Body of pancreas (tissue), 4 donors: ENCODE results near the gene RHOXF2B. TPM values are rescaled to one million over a fixed set of nuclear protein-coding genes. Genes with fewer than 3 reads are reported as not detected.
"Not testable (repeated sequence)": the region's sequence is repeated elsewhere in the genome, so short reads cannot be mapped to it uniquely, and the experiment has no call there.

ENCODE experiments used
- ATAC-seq: fragments of 150-250 bp; one replicate; pipeline ENCODE4 v1.9.1; 2016
- DNase-seq, 4 donors: peaks; one replicate each; pipeline ENCODE4 v3.0.0-alpha.2; 2019
- H3K27ac ChIP-seq, 4 donors: fragments of 200-600 bp; sonication (generic); 1 replicate in 3 of 4; 2 replicates in 1 of 4; pipeline versions ENCODE4 v1.5.1 to v1.6.1; 2016 to 2019; ENCODE audit warnings: mild to moderate bottlenecking in 1 of 4, mixed read lengths in 1 of 4, moderate library complexity in 1 of 4
- H3K27me3 ChIP-seq, 2 donors: fragments of 200-600 bp; sonication (generic); one replicate each; pipeline ENCODE4 v1.6.0; 2016; ENCODE audit warnings: mild to moderate bottlenecking in 1 of 2
- H3K36me3 ChIP-seq, 2 donors: fragments of 200-600 bp; sonication (generic); replicated peaks in 1 of 2; 2 replicates each; pipeline ENCODE4 v1.5.1; 2016; ENCODE audit warnings: low read depth in 2 of 2; ENCODE audit not compliant: insufficient read depth in 1 of 2
- H3K4me1 ChIP-seq: fragments of 200-600 bp; sonication (generic); one replicate; pipeline ENCODE4 v1.6.0; 2016
- H3K4me3 ChIP-seq, 2 donors: fragments of 200-600 bp; sonication (generic); 1 replicate in 1 of 2; 2 replicates in 1 of 2; pipeline ENCODE4 v1.5.1; 2016 to 2019
- H3K9me3 ChIP-seq, 3 donors: fragments of 200-600 bp; sonication (generic); 1 replicate in 2 of 3; 2 replicates in 1 of 3; pipeline ENCODE4 v1.5.1; 2016
- CTCF ChIP-seq, 7 experiments: fragments of 450-650 bp in 4 of 7; fragments of 200-600 bp in 3 of 7; sonication (generic) in 3 of 7; IDR thresholded peaks; one replicate each; pipeline ENCODE4 v1.5.1; 2016 to 2019; ENCODE audit warnings: antibody characterized with exemption in 7 of 7
- POLR2A ChIP-seq, 3 donors: fragments of 450-650 bp; IDR thresholded peaks; one replicate each; pipeline ENCODE4 v1.6.1; 2016; ENCODE audit warnings: antibody characterized with exemption in 3 of 3, mild to moderate bottlenecking in 2 of 3
- WGBS, 2 donors: methylation state at CpG; one replicate each; pipeline ENCODE4 v1.1.5; 2017; 5-methylcytosine and 5-hydroxymethylcytosine counted together
- intact Hi-C: fragments of 100-400 bp; cut with DNase I; formaldehyde crosslinking; loops from one replicate; pipeline ENCODE4 v1.15.1; 2023
- total RNA-seq, 2 donors: library from RNA; depleted of rRNA; stranded (reverse); fragments of >200 nt; gene quantifications; one replicate each; pipeline ENCODE4 v1.1.0, GENCODE V29; 2016

The RHOXF2B gene
- total RNA-seq, 2 donors from 2014 or later, result not detected

- ATAC-seq, H3K4me3 ChIP-seq, DNase-seq, H3K9me3 ChIP-seq, H3K27me3 ChIP-seq, H3K36me3 ChIP-seq, H3K4me1 ChIP-seq, intact Hi-C loops, H3K27ac ChIP-seq: not testable (repeated sequence)
- WGBS, 2 donors, result no CpG with 5 or more reads among the region's 6 CpGs
These were observed 37.3 kb downstream of the RHOXF2B start for GRCh38 chrX:120040176-120040575.

- DNase-seq, intact Hi-C loops, H3K4me1 ChIP-seq, H3K36me3 ChIP-seq, H3K4me3 ChIP-seq, H3K27ac ChIP-seq, H3K27me3 ChIP-seq, ATAC-seq, H3K9me3 ChIP-seq: not testable (repeated sequence)
- no CpG with 5 or more reads among the region's 8 CpGs for WGBS, 2 donors
These were observed 38.3 kb downstream of the RHOXF2B start for GRCh38 chrX:120039087-120039733.

- no peak overlapping the region for H3K4me3 ChIP-seq
- H3K9me3 ChIP-seq, result no peaks in the 10 kb centered on the region
- intact Hi-C loops, result no loop called here
- TF ChIP-seq CTCF (IDR thresholded peaks at IDR 0.05) (no peak), POLR2A (IDR thresholded peaks at IDR 0.05) (no peak)
- H3K27me3 ChIP-seq, result no peaks in the 10 kb centered on the region
- no peaks in the 10 kb centered on the region for H3K4me1 ChIP-seq
- ATAC-seq, result no peak
- no peak for DNase-seq
- WGBS, 2 donors, result 93 to 100% methylated on average over 1 of the region's 1 CpG
- H3K36me3 ChIP-seq, result no peaks in the 10 kb centered on the region
- H3K27ac ChIP-seq, result no peak overlapping the region
These were observed 40.8 kb downstream of the RHOXF2B start for GRCh38 chrX:120036704-120037103.

- H3K27ac ChIP-seq, H3K4me1 ChIP-seq, H3K27me3 ChIP-seq, H3K9me3 ChIP-seq, H3K36me3 ChIP-seq, intact Hi-C loops, H3K4me3 ChIP-seq, ATAC-seq: not testable (repeated sequence)
- DNase-seq, result peak in 2 of 4 donors; percentile 20 to 23
- WGBS, 2 donors, result 64 to 67% methylated on average over 3 to 9 of the region's 9 CpGs
These were observed 41.8 kb downstream of the RHOXF2B start for GRCh38 chrX:120035522-120036309.

- H3K4me1 ChIP-seq, result no peaks in the 10 kb centered on the region
- H3K27me3 ChIP-seq, result no peaks in the 10 kb centered on the region
- no peak for ATAC-seq
- intact Hi-C loops, result no loop called here
- 4 to 21% methylated on average over 3 of the region's 3 CpGs for WGBS, 2 donors
- no peak overlapping the region for H3K4me3 ChIP-seq
- no peak for TF ChIP-seq POLR2A (IDR thresholded peaks at IDR 0.05)
- TF ChIP-seq CTCF (IDR thresholded peaks at IDR 0.05), result no peak
- no peaks in the 10 kb centered on the region for H3K36me3 ChIP-seq
- H3K9me3 ChIP-seq, result no peaks in the 10 kb centered on the region
- H3K27ac ChIP-seq, result no peak overlapping the region
- no peak for DNase-seq
These were observed 48.1 kb downstream of the RHOXF2B start for GRCh38 chrX:120029354-120029753.

GRCh38 chrX:120023259-120023658, 54.2 kb downstream of the RHOXF2B start:
- H3K9me3 ChIP-seq, result no peaks in the 10 kb centered on the region
- TF ChIP-seq CTCF (IDR thresholded peaks at IDR 0.05), result no peak
- TF ChIP-seq POLR2A (IDR thresholded peaks at IDR 0.05), result no peak
- H3K27me3 ChIP-seq, result no peaks in the 10 kb centered on the region
- no peak overlapping the region for H3K4me3 ChIP-seq
- H3K36me3 ChIP-seq, result no peaks in the 10 kb centered on the region
- intact Hi-C loops, result no loop called here
- peak in 2 of 4 donors; percentile 21 to 54 for DNase-seq
- peak overlapping the region in 2 of 4 donors; percentile 18 to 19 for H3K27ac ChIP-seq
- ATAC-seq, result peak; percentile 55
- peaks cover 16% of the 10 kb centered on the region for H3K4me1 ChIP-seq
- WGBS, 2 donors, result 32 to 39% methylated on average over 5 of the region's 5 CpGs
